Activated CD8-positive, alpha-beta memory T cell treated with anti-CD3 and anti-CD28 coated beads, Interleukin-2, amount 50 U/mL, for 4 hours (primary cell): ENCODE data around the gene TCN2.
"Not testable (repeated sequence)": the region's sequence is repeated elsewhere in the genome, so short reads cannot be mapped to it uniquely, and the experiment has no call there.

Source experiments
- DNase-seq: peaks from one replicate; pipeline ENCODE4 v3.0.0-alpha.2; 2020

The TCN2 gene

GRCh38 chr22:30578481-30578880, 28.5 kb upstream of the TCN2 start:
- DNase-seq: no peak

GRCh38 chr22:30580896-30581295, 26.1 kb upstream of the TCN2 start:
- no peak for DNase-seq

GRCh38 chr22:30582051-30582450, 24.9 kb upstream of the TCN2 start:
- no peak for DNase-seq

- DNase-seq: no peak
Observed at GRCh38 chr22:30582788-30583545, 24.0 kb upstream of the TCN2 start.

- no peak for DNase-seq
Observed at GRCh38 chr22:30584441-30584840, 22.5 kb upstream of the TCN2 start.

GRCh38 chr22:30586414-30586813, 20.6 kb upstream of the TCN2 start:
- no peak for DNase-seq

GRCh38 chr22:30591191-30591587, 15.8 kb upstream of the TCN2 start:
- no peak for DNase-seq

GRCh38 chr22:30591588-30592359, 15.2 kb upstream of the TCN2 start, which contains the start of gene PES1:
Gene PES1 (minus strand): TSS chr22:30591910. CDS start chr22:30591833, 77 bp downstream.
- peak; percentile 93 for DNase-seq

GRCh38 chr22:30592360-30592713, 14.6 kb upstream of the TCN2 start:
- DNase-seq: not testable (repeated sequence)

- DNase-seq: no peak
Observed at GRCh38 chr22:30596199-30596598, 10.8 kb upstream of the TCN2 start.

GRCh38 chr22:30596886-30597285, 10.1 kb upstream of the TCN2 start:
- DNase-seq: no peak

- DNase-seq: no peak
Observed at GRCh38 chr22:30598986-30599385, 8.0 kb upstream of the TCN2 start.

- DNase-seq: no peak
Observed at GRCh38 chr22:30600921-30601320, 6.1 kb upstream of the TCN2 start.

GRCh38 chr22:30601464-30601863, 5.5 kb upstream of the TCN2 start:
- no peak for DNase-seq

- DNase-seq: no peak
Observed at GRCh38 chr22:30602049-30602448, 4.9 kb upstream of the TCN2 start.

- no peak for DNase-seq
Observed at GRCh38 chr22:30603801-30604200, 3.2 kb upstream of the TCN2 start.

- DNase-seq: no peak
Observed at GRCh38 chr22:30604723-30605122, 2.3 kb upstream of the TCN2 start.

- DNase-seq: peak; percentile 45
Observed at GRCh38 chr22:30605449-30606110, 1.4 kb upstream of the TCN2 start.

GRCh38 chr22:30607300-30607930, 441 bp downstream of the TCN2 start:
- DNase-seq: no peak

- DNase-seq: no peak
Observed at GRCh38 chr22:30607939-30608338, 965 bp downstream of the TCN2 start.

GRCh38 chr22:30609260-30610185, 2.5 kb downstream of the TCN2 start:
- no peak for DNase-seq

- no peak for DNase-seq
Observed at GRCh38 chr22:30610299-30610698, 3.3 kb downstream of the TCN2 start.
